Measurements from ENCODE around the gene TLR2. TPM values are rescaled to one million over a fixed set of nuclear protein-coding genes. Genes with fewer than 3 reads are reported as not detected.

TLR2 gene
- polyA plus RNA-seq, 3 donors = 133 to 187 (median 162) TPM

- TF ChIP-seq CTCF (IDR thresholded peaks at IDR 0.05) = no peak
- peaks cover 0 to 5% of the 10 kb centered on the region in 2 donors for H3K36me3 ChIP-seq (replicated peaks in 1 of 2; ENCODE audit: control insufficient read depth in 1 of 2, insufficient read depth in 2 of 2, low read length in 2 of 2)
- Mint-ChIP-seq H3K27ac (peak overlapping the region in 1 of 7 donors; percentile 37), H3K4me3 (no peak overlapping the region), H3K36me3 (peaks cover 22 to 25% of the 10 kb centered on the region in 2 donors), H3K27me3 (ENCODE audit: low read depth in 3 of 3) (peaks cover 0 to 2% (median 0%) of the 10 kb centered on the region in 3 donors), H3K9me3 (no peaks in the 10 kb centered on the region), H3K4me1 (peaks cover 64% of the 10 kb centered on the region)
- no peaks in the 10 kb centered on the region for H3K9me3 ChIP-seq (replicated peaks in 1 of 2; ENCODE audit: control insufficient read depth in 1 of 2, insufficient read depth in 1 of 2, low read length in 2 of 2)
- intact Hi-C loops (cut with micrococcal nuclease) = no loop called here
- no peak overlapping the region for H2AFZ ChIP-seq (ENCODE audit: insufficient read depth, low read depth, low read length, poor library complexity, severe bottlenecking)
- no peak overlapping the region for H3K4me3 ChIP-seq (replicated peaks in 1 of 3; ENCODE audit: low read depth in 2 of 3, low read length in 3 of 3)
- WGBS (ENCODE audit: insufficient coverage) = 86% methylated on average over 4 of the region's 5 CpGs
- H4K20me1 ChIP-seq (ENCODE audit: insufficient read depth, low read length) = no peaks in the 10 kb centered on the region
- no peaks in the 10 kb centered on the region for H3K27me3 ChIP-seq (ENCODE audit: control insufficient read depth in 2 of 2, insufficient read depth in 2 of 2, low read length in 2 of 2)
- H3K4me2 ChIP-seq (replicated peaks; ENCODE audit: extremely low read depth, low read length, poor library complexity, severe bottlenecking) = no peak overlapping the region
- no peak overlapping the region for H3K9ac ChIP-seq (ENCODE audit: insufficient read depth, low read length, poor library complexity, severe bottlenecking)
- H3K79me2 ChIP-seq (ENCODE audit: insufficient read depth, low read length) = no peaks in the 10 kb centered on the region
- H3K4me1 ChIP-seq (ENCODE audit: control insufficient read depth in 1 of 2, insufficient read depth in 2 of 2, low read length in 2 of 2) = peaks cover 51 to 52% of the 10 kb centered on the region in 2 donors
- H3K27ac ChIP-seq (ENCODE audit: low read depth in 1 of 2, low read length in 2 of 2) = peak overlapping the region in 1 of 2 donors; percentile 61
- no peak for DNase-seq
These were observed 41.2 kb downstream of the TLR2 start for GRCh38 chr4:153725136-153725830.

- H3K36me3 ChIP-seq (replicated peaks in 1 of 2; ENCODE audit: control insufficient read depth in 1 of 2, insufficient read depth in 2 of 2, low read length in 2 of 2) = peaks cover 0 to 5% of the 10 kb centered on the region in 2 donors
- no peaks in the 10 kb centered on the region for H4K20me1 ChIP-seq (ENCODE audit: insufficient read depth, low read length)
- intact Hi-C loops (cut with micrococcal nuclease) = no loop called here
- no peaks in the 10 kb centered on the region for H3K9me3 Mint-ChIP-seq
- no peak overlapping the region for H3K4me2 ChIP-seq (replicated peaks; ENCODE audit: extremely low read depth, low read length, poor library complexity, severe bottlenecking)
- no CpG with 5 or more reads among the region's 1 CpG for WGBS (ENCODE audit: insufficient coverage)
- peak overlapping the region in 2 of 7 donors; percentile 38 to 73 for H3K27ac Mint-ChIP-seq
- no peak overlapping the region for H3K4me3 ChIP-seq (replicated peaks in 1 of 3; ENCODE audit: low read depth in 2 of 3, low read length in 3 of 3)
- peaks cover 68% of the 10 kb centered on the region for H3K4me1 Mint-ChIP-seq
- no peak overlapping the region for H2AFZ ChIP-seq (ENCODE audit: insufficient read depth, low read depth, low read length, poor library complexity, severe bottlenecking)
- no peak for DNase-seq
- no peaks in the 10 kb centered on the region for H3K79me2 ChIP-seq (ENCODE audit: insufficient read depth, low read length)
- peak overlapping the region; percentile 29 to 61 for H3K27ac ChIP-seq (ENCODE audit: low read depth in 1 of 2, low read length in 2 of 2)
- no peak overlapping the region for H3K9ac ChIP-seq (ENCODE audit: insufficient read depth, low read length, poor library complexity, severe bottlenecking)
- peaks cover 0 to 2% (median 0%) of the 10 kb centered on the region in 3 donors for H3K27me3 Mint-ChIP-seq (ENCODE audit: low read depth in 3 of 3)
- H3K4me3 Mint-ChIP-seq = no peak overlapping the region
- H3K27me3 ChIP-seq (ENCODE audit: control insufficient read depth in 2 of 2, insufficient read depth in 2 of 2, low read length in 2 of 2) = no peaks in the 10 kb centered on the region
- no peaks in the 10 kb centered on the region for H3K9me3 ChIP-seq (replicated peaks in 1 of 2; ENCODE audit: control insufficient read depth in 1 of 2, insufficient read depth in 1 of 2, low read length in 2 of 2)
- peaks cover 52 to 57% of the 10 kb centered on the region in 2 donors for H3K4me1 ChIP-seq (ENCODE audit: control insufficient read depth in 1 of 2, insufficient read depth in 2 of 2, low read length in 2 of 2)
- TF ChIP-seq CTCF (IDR thresholded peaks at IDR 0.05) = no peak
- peaks cover 17 to 22% of the 10 kb centered on the region in 2 donors for H3K36me3 Mint-ChIP-seq
These were observed 41.7 kb downstream of the TLR2 start for GRCh38 chr4:153725831-153726154.
